GM19455 (cell line): ENCODE measurements around the gene BLCAP.

Source experiments
- ATAC-seq: cut with Tn5 transposase; IDR thresholded peaks from one replicate; pipeline ENCODE4 v1.9.1; 2021; ENCODE audit not compliant: unreplicated experiment

Gene BLCAP

GRCh38 chr20:37518059-37518458 is 9.6 kb downstream of the BLCAP start:
- ATAC-seq: no peak

GRCh38 chr20:37516811-37517750 is 10.6 kb downstream of the BLCAP start:
- no peak for ATAC-seq

DNA sequence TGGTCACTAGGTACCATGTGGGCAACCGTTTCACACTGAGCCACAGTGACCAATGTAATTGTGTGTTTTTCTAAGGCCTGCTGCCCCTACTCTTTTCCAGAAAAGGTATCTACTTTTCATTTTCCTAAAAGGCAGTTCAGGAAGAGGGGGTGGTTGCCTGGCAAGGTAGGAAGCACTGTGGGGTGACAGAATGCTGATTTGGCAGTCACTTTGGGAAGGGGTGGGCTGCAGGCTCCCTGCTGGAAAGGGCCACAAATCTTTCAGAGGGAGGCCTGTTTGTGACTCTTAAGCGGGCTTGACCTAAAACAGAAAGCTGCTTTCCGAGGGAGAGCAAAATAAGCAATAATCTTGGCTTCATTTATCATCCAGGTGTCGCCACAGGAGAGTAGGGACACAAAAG is 11.8 kb downstream of the BLCAP start:
- no peak for ATAC-seq

- no peak for ATAC-seq
Measured at GRCh38 chr20:37513779-37514359, 13.8 kb downstream of the BLCAP start.

GRCh38 chr20:37511610-37512275 is 15.9 kb downstream of the BLCAP start:
- ATAC-seq: no peak

GRCh38 chr20:37510226-37510625 is 17.4 kb downstream of the BLCAP start:
- ATAC-seq: no peak

GRCh38 chr20:37506152-37506725 is 21.4 kb downstream of the BLCAP start:
- no peak for ATAC-seq

- ATAC-seq: no peak
Measured at GRCh38 chr20:37505263-37506151, 22.2 kb downstream of the BLCAP start.

DNA sequence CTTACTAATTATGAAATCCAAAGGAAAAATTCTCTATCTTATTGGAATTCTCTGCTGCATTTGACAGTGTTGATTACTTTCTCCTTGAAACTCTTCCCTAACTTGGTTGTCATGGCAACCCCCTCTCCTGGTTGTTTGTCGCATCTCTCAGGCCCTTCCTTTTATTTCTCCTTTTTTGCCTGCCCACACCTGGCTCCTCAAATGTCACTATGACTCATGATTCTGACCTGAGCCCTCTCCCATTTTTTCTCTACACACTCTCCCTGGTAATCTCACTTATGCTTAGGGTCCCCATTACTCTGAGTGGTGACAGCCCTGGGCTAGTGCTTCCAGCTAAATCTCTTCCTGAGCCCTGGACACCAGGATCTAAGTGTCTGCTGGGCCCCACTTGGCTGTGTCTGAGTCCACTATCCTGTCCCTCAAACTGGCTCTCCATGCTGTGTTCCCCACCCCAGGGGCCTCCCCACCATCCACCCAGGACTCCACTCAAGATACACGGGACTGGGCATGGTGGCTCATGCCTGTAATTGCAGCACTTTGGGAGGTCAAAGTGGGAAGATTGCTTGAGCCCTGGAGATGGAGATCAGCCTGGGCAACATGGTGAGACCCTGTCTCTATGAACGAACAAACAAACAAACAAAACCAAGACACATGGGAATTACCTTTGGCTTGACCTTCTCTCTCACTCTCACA is 23.1 kb downstream of the BLCAP start:
- ATAC-seq: no peak

GRCh38 chr20:37503256-37503927 is 24.3 kb downstream of the BLCAP start:
- no peak for ATAC-seq

DNA sequence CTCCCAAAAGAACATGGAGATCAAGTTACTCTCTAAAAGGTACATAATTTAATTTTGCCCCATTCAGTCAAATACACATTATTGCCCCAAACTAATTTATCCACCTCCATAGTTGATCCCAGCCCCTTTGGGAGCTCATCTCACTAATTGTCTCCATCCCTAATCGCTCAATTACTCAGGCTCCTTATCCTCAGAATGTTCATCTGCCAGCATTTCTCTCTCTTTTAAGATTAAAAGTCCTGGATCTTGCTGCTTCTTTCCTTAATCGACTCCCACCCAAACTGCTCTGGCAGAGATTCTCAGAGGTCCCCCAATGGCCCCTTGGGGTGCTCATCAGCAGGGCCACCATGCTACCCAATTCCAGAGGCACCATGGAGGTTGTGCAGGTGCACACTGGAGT is 25.0 kb downstream of the BLCAP start:
- ATAC-seq: no peak

DNA sequence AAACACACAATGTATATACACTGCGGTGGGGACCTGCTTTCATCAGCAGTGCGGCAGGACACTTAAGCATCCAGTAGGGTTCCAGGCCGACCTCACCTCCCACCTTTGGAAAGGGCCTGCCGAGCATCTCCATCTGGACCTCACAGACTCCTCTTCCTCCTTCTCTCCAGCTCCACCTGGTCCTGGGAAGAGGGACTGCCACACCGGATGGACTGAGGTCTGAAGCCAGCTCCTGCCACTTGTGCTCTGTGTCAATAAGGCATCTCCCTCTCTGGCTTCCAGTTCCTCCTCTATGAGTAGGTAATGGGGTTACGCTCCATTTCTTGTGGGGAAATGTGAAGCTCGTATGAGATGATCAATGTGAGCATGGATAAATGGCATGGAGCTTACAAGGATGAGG is 25.7 kb downstream of the BLCAP start:
- no peak for ATAC-seq

DNA sequence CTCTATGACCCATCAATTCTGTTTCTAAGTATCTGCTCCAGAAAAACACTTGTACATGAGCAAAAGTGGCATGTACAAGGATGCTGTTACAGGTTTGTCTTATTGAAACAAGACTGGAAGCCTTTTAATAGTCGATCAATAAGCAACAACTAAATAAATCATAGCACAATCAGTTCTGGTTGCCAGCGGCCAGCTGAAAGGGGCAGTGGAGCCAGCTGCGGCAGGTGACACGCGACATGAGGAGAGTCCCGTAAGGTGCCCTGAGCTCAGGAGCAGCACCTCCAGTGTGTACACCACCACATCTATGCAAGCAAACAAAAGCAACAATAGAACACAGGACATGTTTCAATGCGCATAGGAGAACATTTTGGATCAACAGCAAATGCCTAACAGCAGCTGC is 27.4 kb downstream of the BLCAP start:
- no peak for ATAC-seq

GRCh38 chr20:37498066-37498665 is 29.5 kb downstream of the BLCAP start:
- ATAC-seq: no peak

- ATAC-seq: no peak
Measured at GRCh38 chr20:37494796-37495195, 32.9 kb downstream of the BLCAP start.

- no peak for ATAC-seq
Measured at GRCh38 chr20:37494301-37494700, 33.4 kb downstream of the BLCAP start.

- no peak for ATAC-seq
Measured at GRCh38 chr20:37492945-37493344, 34.7 kb downstream of the BLCAP start.

DNA sequence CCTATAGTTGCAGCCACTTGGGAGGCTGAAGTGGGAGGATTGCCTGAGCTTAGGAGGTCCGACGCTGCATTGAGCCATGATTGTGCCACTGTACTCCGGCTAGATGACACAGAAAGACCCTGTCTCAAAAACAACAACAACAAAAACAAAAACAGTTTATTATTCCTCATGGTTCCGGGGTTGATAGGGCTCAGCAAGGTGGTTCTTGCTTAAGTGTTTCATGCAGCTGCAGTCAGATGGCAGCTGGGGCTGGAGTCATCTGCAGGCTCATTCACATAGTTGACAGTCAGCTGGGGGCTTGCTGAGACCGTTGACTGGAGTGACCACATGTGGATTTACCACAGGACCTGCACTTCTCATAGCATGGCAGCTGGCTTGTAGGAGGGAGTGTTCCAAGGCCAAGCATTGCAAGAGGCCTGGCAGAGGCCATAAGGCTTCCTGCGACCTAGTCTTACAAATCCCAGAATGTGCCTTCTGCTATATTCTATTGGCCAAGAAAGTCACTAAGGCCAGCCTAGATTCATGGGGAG is 35.5 kb downstream of the BLCAP start:
- no peak for ATAC-seq
